WERI-Rb-1 (cell line): ENCODE data around the gene NPNT.
"Not testable (repeated sequence)": the region's sequence is repeated elsewhere in the genome, so short reads cannot be mapped to it uniquely, and the experiment has no call there.

Experiments
- DNase-seq: peaks from one replicate; pipeline ENCODE4 v3.0.0-alpha.2; 2020
- H3K27ac ChIP-seq: fragments of 250-450 bp; sonication (Bioruptor Pico); 2 replicates; pipeline ENCODE4 v1.5.1; 2020; ENCODE audit warnings: mild to moderate bottlenecking, moderate library complexity
- H3K27me3 ChIP-seq: fragments of 250-450 bp; sonication (Bioruptor Pico); 2 replicates; pipeline ENCODE4 v1.5.1; 2021; ENCODE audit warnings: mild to moderate bottlenecking, low read depth, moderate library complexity; ENCODE audit not compliant: insufficient read depth, severe bottlenecking
- H3K36me3 ChIP-seq: fragments of 250-450 bp; sonication (Bioruptor Pico); 2 replicates; pipeline ENCODE4 v1.5.1; 2020; ENCODE audit warnings: mild to moderate bottlenecking, moderate library complexity
- H3K4me3 ChIP-seq: 2 replicates; pipeline ENCODE4 v1.5.1; 2011; ENCODE audit warnings: low read depth, mild to moderate bottlenecking, control low read depth, low read length
- H3K9me3 ChIP-seq: fragments of 250-450 bp; sonication (Bioruptor Pico); 2 replicates; pipeline ENCODE4 v1.5.1; 2021; ENCODE audit warnings: mild to moderate bottlenecking, moderate library complexity; ENCODE audit not compliant: severe bottlenecking
- CTCF ChIP-seq: IDR thresholded peaks from 2 replicates; pipeline ENCODE4 v1.5.1; 2011; ENCODE audit warnings: low read depth, mild to moderate bottlenecking, control low read depth, inconsistent platforms, low read length

The NPNT gene

GRCh38 chr4:105894660-105895582 is at the start of gene NPNT:
Gene NPNT (plus strand): TSS chr4:105895471. CDS start chr4:105895653, 182 bp downstream.
- no peaks in the 10 kb centered on the region for H3K9me3 ChIP-seq
- no peak for TF ChIP-seq CTCF
- H3K27me3 ChIP-seq = no peaks in the 10 kb centered on the region
- H3K36me3 ChIP-seq = no peaks in the 10 kb centered on the region
- peak; percentile 78 for DNase-seq
- H3K27ac ChIP-seq = peak within 1 kb of the TSS; percentile 50
- peak within 1 kb of the TSS; percentile 57 for H3K4me3 ChIP-seq

GRCh38 chr4:105845559-105845958 is 49.7 kb upstream of the NPNT start:
- no peak overlapping the region for H3K4me3 ChIP-seq
- no peaks in the 10 kb centered on the region for H3K27me3 ChIP-seq
- no peak for TF ChIP-seq CTCF
- no peak for DNase-seq
- no peaks in the 10 kb centered on the region for H3K36me3 ChIP-seq
- H3K9me3 ChIP-seq = no peaks in the 10 kb centered on the region
- H3K27ac ChIP-seq = no peak overlapping the region

GRCh38 chr4:105848359-105848758 is 46.9 kb upstream of the NPNT start:
- not testable (repeated sequence) for H3K9me3 ChIP-seq, H3K27ac ChIP-seq, H3K27me3 ChIP-seq, H3K36me3 ChIP-seq, H3K4me3 ChIP-seq, DNase-seq

GRCh38 chr4:105851196-105851595 is 44.1 kb upstream of the NPNT start:
- Histone ChIP-seq H3K27me3 (no peaks in the 10 kb centered on the region), H3K9me3 (peaks cover 3% of the 10 kb centered on the region), H3K4me3 (no peak overlapping the region), H3K36me3 (no peaks in the 10 kb centered on the region), H3K27ac (no peak overlapping the region)
- no peak for DNase-seq
- no peak for TF ChIP-seq CTCF

- not testable (repeated sequence) for H3K36me3 ChIP-seq, H3K27ac ChIP-seq, DNase-seq, H3K9me3 ChIP-seq, H3K27me3 ChIP-seq, H3K4me3 ChIP-seq
Observed at GRCh38 chr4:105852230-105852629, 43.0 kb upstream of the NPNT start.

- no peak for TF ChIP-seq CTCF
- no peak for DNase-seq
- Histone ChIP-seq H3K4me3 (no peak overlapping the region), H3K27ac (no peak overlapping the region), H3K36me3 (no peaks in the 10 kb centered on the region), H3K27me3 (no peaks in the 10 kb centered on the region), H3K9me3 (peaks cover 11% of the 10 kb centered on the region)
Observed at GRCh38 chr4:105858466-105859040, 36.7 kb upstream of the NPNT start.

- Histone ChIP-seq H3K27me3 (no peaks in the 10 kb centered on the region), H3K9me3 (peaks cover 11% of the 10 kb centered on the region), H3K36me3 (no peaks in the 10 kb centered on the region), H3K4me3 (no peak overlapping the region), H3K27ac (no peak overlapping the region)
- DNase-seq = no peak
- TF ChIP-seq CTCF = no peak
Observed at GRCh38 chr4:105859233-105859632, 36.0 kb upstream of the NPNT start.
